Esophagus squamous epithelium (tissue), 5 donors: Measurements from ENCODE around the gene FCRLB. TPM values are rescaled to one million over a fixed set of nuclear protein-coding genes. Genes with fewer than 3 reads are reported as not detected.
"Not testable (repeated sequence)": the region's sequence is repeated elsewhere in the genome, so short reads cannot be mapped to it uniquely, and the experiment has no call there.

Experiments used
- DNase-seq: peaks from one replicate; lab custom pipeline; 2025; lab: John Stamatoyannopoulos, UW
- H3K27ac ChIP-seq, 4 donors: fragments of 200-600 bp; sonication (generic); one replicate each; pipeline ENCODE4 v1.5.1; 2016 to 2019; ENCODE audit warnings: mild to moderate bottlenecking in 1 of 4
- H3K27me3 ChIP-seq, 4 donors: fragments of 200-600 bp; sonication (generic); 1 replicate in 3 of 4; 2 replicates in 1 of 4; pipeline versions ENCODE4 v1.5.1 to v1.6.0; 2017 to 2021; ENCODE audit warnings: antibody characterized with exemption in 1 of 4
- H3K36me3 ChIP-seq, 3 donors: fragments of 200-600 bp; sonication (generic); one replicate each; pipeline ENCODE4 v1.5.1; 2016 to 2019
- H3K4me1 ChIP-seq, 3 donors: fragments of 200-600 bp; sonication (generic); one replicate each; pipeline ENCODE4 v1.5.1; 2017 to 2019
- H3K4me3 ChIP-seq, 4 donors: fragments of 200-600 bp; sonication (generic); 1 replicate in 3 of 4; 2 replicates in 1 of 4; pipeline ENCODE4 v1.5.1; 2016 to 2019; ENCODE audit warnings: mild to moderate bottlenecking in 2 of 4, moderate library complexity in 1 of 4
- H3K9me3 ChIP-seq, 3 donors: fragments of 200-600 bp; sonication (generic); one replicate each; pipeline ENCODE4 v1.5.1; 2016 to 2019
- POLR2A ChIP-seq, 4 donors: fragments of 450-650 bp; IDR thresholded peaks; one replicate each; pipeline ENCODE4 v1.6.1; 2017; ENCODE audit warnings: antibody characterized with exemption in 4 of 4, mild to moderate bottlenecking in 4 of 4, moderate library complexity in 3 of 4
- WGBS, 2 donors: methylation state at CpG; one replicate each; pipeline ENCODE4 v1.1.5; 2018; 5-methylcytosine and 5-hydroxymethylcytosine counted together
- intact Hi-C: fragments of 100-400 bp; cut with DNase I; formaldehyde crosslinking; loops from one replicate; pipeline ENCODE4 v1.15.0; 2022
- total RNA-seq, 4 donors: library from RNA; depleted of rRNA; stranded (reverse); fragments of >200 nt; gene quantifications; one replicate each; pipeline ENCODE4 v1.1.0, GENCODE V29; 2016
- TF ChIP-seq, protein P1 (sequence below), 6 experiments: fragments of 450-650 bp in 4 of 6; fragments of 200-600 bp in 2 of 6; sonication (generic) in 2 of 6; IDR thresholded peaks; one replicate each; pipeline ENCODE4 v1.5.1; 2016 to 2019; ENCODE audit warnings: antibody characterized with exemption in 6 of 6, mild to moderate bottlenecking in 4 of 6, moderate library complexity in 4 of 6
- donor health status: DM: yes; HTN: yes; CAD: no.

The FCRLB gene
- total RNA-seq, 4 donors from 2014 or later = 0.31 to 1.2 (median 0.83) TPM

DNA sequence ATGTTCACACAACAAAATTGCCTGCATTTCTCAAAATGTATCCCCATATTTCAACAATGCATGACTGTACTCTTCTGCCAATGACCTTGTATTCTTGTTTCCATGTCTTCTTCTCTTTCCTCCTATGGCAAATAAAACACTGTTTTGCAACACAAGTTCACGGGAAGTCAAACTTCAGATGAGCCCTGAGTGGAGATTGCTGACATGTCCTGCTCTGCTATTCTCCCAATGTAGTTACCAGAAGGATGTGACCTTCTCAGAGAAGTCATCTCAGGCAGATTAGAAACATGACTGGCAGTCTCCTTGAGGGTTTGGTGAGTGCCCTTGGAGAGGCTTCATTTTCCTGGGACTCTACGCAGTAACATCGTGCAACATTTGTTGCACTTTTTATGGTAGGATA lies 42.8 kb upstream of the FCRLB start:
- Histone ChIP-seq H3K4me1 (no peaks in the 10 kb centered on the region), H3K27me3 (peaks cover 0 to 12% (median 0%) of the 10 kb centered on the region in 4 donors), H3K4me3 (no peak overlapping the region), H3K27ac (no peak overlapping the region), H3K9me3 (no peaks in the 10 kb centered on the region), H3K36me3 (no peaks in the 10 kb centered on the region)
- 90 to 93% methylated on average over 3 of the region's 3 CpGs for WGBS, 2 donors
- TF ChIP-seq POLR2A (IDR thresholded peaks at IDR 0.05) = no peak
- TF ChIP-seq, protein P1, sequence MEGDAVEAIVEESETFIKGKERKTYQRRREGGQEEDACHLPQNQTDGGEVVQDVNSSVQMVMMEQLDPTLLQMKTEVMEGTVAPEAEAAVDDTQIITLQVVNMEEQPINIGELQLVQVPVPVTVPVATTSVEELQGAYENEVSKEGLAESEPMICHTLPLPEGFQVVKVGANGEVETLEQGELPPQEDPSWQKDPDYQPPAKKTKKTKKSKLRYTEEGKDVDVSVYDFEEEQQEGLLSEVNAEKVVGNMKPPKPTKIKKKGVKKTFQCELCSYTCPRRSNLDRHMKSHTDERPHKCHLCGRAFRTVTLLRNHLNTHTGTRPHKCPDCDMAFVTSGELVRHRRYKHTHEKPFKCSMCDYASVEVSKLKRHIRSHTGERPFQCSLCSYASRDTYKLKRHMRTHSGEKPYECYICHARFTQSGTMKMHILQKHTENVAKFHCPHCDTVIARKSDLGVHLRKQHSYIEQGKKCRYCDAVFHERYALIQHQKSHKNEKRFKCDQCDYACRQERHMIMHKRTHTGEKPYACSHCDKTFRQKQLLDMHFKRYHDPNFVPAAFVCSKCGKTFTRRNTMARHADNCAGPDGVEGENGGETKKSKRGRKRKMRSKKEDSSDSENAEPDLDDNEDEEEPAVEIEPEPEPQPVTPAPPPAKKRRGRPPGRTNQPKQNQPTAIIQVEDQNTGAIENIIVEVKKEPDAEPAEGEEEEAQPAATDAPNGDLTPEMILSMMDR (IDR thresholded peaks at IDR 0.05) = no peak
- DNase-seq = no peak
- intact Hi-C loops = no loop called here

DNA sequence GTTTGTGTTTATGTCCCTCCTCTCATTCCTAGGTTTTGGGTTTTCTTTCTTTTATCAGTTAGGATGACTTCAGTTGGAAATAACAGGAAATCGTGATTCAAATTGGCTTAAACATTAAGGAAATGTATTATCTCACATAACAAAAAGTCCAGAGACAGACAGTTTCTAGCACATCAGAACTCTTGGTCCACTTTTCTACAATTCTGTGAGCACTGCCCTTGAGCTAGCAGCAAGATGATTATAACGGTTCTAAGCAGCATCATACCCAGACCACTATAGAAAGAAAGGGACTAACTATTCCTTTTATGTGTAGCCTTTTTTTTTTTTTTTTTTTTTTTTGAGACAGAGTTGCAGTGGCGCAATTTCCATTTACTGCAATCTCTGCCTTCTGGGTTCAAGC lies 39.5 kb upstream of the FCRLB start:
- TF ChIP-seq POLR2A (IDR thresholded peaks at IDR 0.05) = no peak
- TF ChIP-seq, protein P1 (IDR thresholded peaks at IDR 0.05) = no peak
- Histone ChIP-seq H3K27ac (no peak overlapping the region), H3K27me3 (peaks cover 0 to 30% (median 0%) of the 10 kb centered on the region in 4 donors), H3K4me1 (no peaks in the 10 kb centered on the region), H3K36me3 (no peaks in the 10 kb centered on the region), H3K4me3 (no peak overlapping the region), H3K9me3 (no peaks in the 10 kb centered on the region)
- 64 to 66% methylated on average over 3 of the region's 3 CpGs for WGBS, 2 donors
- intact Hi-C loops = no loop called here
- DNase-seq = no peak

DNA sequence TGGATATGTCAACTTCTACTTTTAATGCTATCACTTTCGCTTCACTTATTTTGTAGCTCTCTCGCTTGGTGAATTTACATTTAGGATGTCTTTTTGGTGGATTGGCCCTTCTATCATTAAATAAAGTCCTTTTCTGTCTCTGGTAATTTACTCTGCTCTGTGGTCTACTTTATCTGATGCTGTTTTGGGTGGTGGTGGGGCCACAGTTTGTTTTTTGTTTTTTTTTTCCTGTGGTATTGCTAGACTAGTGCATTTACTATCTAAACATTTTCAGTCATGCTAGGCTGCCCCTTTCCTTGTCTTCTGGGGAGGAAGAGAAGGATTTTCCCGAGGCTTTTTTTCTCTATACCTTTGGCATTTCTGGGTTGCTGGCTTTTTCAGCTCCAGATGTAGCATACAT lies 32.4 kb upstream of the FCRLB start:
- intact Hi-C loops = no loop called here
- Histone ChIP-seq H3K9me3 (no peaks in the 10 kb centered on the region), H3K4me1 (no peaks in the 10 kb centered on the region), H3K4me3 (no peak overlapping the region), H3K27me3 (peaks cover 0 to 56% (median 0%) of the 10 kb centered on the region in 4 donors), H3K36me3 (no peaks in the 10 kb centered on the region), H3K27ac (no peak overlapping the region)
- no peak for TF ChIP-seq POLR2A (IDR thresholded peaks at IDR 0.05)
- TF ChIP-seq, protein P1 (IDR thresholded peaks at IDR 0.05) = no peak
- DNase-seq = no peak
- whole genome bisulfite sequencing, 2 donors = 63 to 64% methylated on average over 3 of the region's 3 CpGs

DNA sequence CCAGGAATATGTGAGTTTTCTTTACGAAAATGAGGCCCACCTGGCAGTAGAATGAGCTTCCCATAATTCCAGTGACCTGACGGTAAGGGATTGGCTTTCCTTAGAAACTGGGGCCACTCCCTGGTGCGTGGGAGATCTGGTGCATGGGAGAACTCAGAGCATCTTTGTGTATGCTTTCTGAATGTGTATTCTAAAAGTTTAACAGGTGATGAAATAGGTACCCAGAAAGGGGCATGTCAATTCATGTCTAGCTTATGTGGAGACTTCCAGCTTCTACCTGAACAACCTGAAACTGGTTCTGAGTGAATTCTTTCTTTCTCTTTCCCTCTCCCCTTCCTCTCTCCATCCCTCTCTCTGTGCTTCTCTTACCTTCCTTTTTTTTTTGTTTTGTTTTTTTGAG lies 29.5 kb upstream of the FCRLB start:
- no peak for TF ChIP-seq POLR2A (IDR thresholded peaks at IDR 0.05)
- TF ChIP-seq, protein P1 (IDR thresholded peaks at IDR 0.05) = no peak
- intact Hi-C loops = no loop called here
- Histone ChIP-seq H3K36me3 (no peaks in the 10 kb centered on the region), H3K4me1 (no peaks in the 10 kb centered on the region), H3K9me3 (no peaks in the 10 kb centered on the region), H3K27ac (no peak overlapping the region), H3K4me3 (no peak overlapping the region), H3K27me3 (peaks cover 0 to 52% (median 0%) of the 10 kb centered on the region in 4 donors)
- 26 to 59% methylated on average over 3 of the region's 3 CpGs for WGBS, 2 donors
- no peak for DNase-seq

DNA sequence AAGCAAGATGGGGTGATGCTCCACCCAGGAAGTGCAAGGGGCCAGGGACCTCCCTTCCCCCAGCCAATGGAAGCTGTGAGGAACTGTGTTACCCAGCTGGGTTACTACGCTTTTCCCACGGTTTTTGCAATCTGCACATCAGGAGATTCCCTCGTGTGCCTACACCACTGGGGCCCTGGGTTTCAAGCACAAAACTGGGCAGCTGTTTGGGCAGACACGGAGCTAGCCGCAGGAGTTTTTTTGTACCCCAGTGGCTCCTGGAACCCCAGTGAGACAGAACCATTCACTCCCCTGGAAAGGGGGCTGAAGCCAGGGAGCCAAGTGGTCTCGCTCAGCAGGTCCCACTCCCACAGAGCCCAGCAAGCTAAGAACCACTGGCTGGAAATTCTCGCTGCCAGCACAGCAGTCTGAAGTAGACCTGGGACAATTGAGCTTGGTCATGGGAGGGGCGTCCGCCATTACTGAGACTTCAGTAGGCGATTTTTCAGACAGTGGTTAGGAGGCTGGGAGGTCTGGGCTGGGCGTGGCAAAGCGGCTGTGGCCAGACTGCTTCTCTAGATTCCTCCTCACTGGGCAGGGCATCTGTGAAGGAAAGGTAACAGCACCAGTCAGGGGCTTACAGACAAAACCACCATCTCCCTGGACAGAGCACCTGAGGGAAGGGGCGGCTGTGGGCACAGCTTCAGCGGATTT lies 28.2 kb upstream of the FCRLB start:
- H3K4me1 ChIP-seq, H3K9me3 ChIP-seq, H3K36me3 ChIP-seq, H3K4me3 ChIP-seq, intact Hi-C loops, H3K27ac ChIP-seq, DNase-seq: not testable (repeated sequence)
- WGBS, 2 donors = 75 to 87% methylated on average over 5 to 10 of the region's 14 CpGs
- peaks cover 0 to 51% (median 0%) of the 10 kb centered on the region in 4 donors for H3K27me3 ChIP-seq

DNA sequence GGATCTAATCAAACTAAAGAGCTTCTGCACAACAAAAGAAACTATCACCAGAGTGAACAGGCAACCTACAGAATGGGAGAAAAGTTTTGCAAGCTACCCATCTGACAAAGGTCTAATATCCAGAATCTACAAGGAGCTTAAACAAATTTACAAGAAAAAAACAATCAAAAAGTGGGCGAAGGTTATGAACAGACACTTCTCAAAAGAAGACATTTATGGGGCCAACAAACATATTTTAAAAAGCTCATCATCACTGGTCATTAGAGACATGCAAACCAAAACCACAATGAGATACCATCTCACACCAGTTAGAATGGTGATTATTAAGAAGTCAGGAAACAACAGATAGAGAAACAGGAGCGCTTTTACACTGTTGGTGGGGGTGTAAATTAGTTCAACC lies 23.0 kb upstream of the FCRLB start:
- H3K27ac ChIP-seq, H3K36me3 ChIP-seq, intact Hi-C loops, DNase-seq, H3K4me1 ChIP-seq, H3K9me3 ChIP-seq, H3K4me3 ChIP-seq: not testable (repeated sequence)
- 84 to 86% methylated on average over 2 of the region's 2 CpGs for WGBS, 2 donors
- peaks cover 0 to 23% (median 0%) of the 10 kb centered on the region in 4 donors for H3K27me3 ChIP-seq
